Right atrium auricular region (tissue), 2 donors: Measurements from ENCODE around the gene PIK3CB. TPM values are rescaled to one million over a fixed set of nuclear protein-coding genes. Genes with fewer than 3 reads are reported as not detected.
A peak's percentile ranks its signal among the peaks of the same experiment; 100 is the strongest.
"Not testable (repeated sequence)": the region's sequence is repeated elsewhere in the genome, so short reads cannot be mapped to it uniquely, and the experiment has no call there.

ENCODE experiments used
- DNase-seq: peaks from one replicate; pipeline ENCODE4 v3.0.0-alpha.2; 2019; ENCODE audit warnings: low spot score
- H3K27ac ChIP-seq, 2 donors: fragments of 200-600 bp; sonication (generic); 1 replicate in 1 of 2; 2 replicates in 1 of 2; pipeline ENCODE4 v1.5.1; 2016 to 2019
- H3K27me3 ChIP-seq, 2 donors: fragments of 200-600 bp; sonication (generic); one replicate each; pipeline versions ENCODE4 v1.5.1 to v1.6.0; 2017 to 2019
- H3K36me3 ChIP-seq: fragments of 200-600 bp; sonication (generic); one replicate; pipeline ENCODE4 v1.5.1; 2016
- H3K4me1 ChIP-seq, 2 donors: fragments of 200-600 bp; sonication (generic); one replicate each; pipeline versions ENCODE4 v1.5.1 to v1.6.0; 2017 to 2019
- H3K4me3 ChIP-seq, 2 donors: fragments of 200-600 bp; sonication (generic); 1 replicate in 1 of 2; 2 replicates in 1 of 2; pipeline ENCODE4 v1.5.1; 2017 to 2019; ENCODE audit warnings: mild to moderate bottlenecking in 1 of 2, moderate library complexity in 1 of 2
- H3K9me3 ChIP-seq, 2 donors: fragments of 200-600 bp; sonication (generic); one replicate each; pipeline ENCODE4 v1.5.1; 2019
- total RNA-seq, 2 donors: library from RNA; depleted of rRNA; stranded (reverse); fragments of >200 nt; gene quantifications; one replicate each; pipeline ENCODE4 v1.1.0, GENCODE V29; 2016
- TF ChIP-seq, protein P1 (sequence below), 2 donors: fragments of 200-600 bp; sonication (generic); IDR thresholded peaks; one replicate each; pipeline ENCODE4 v1.5.1; 2019; ENCODE audit warnings: antibody characterized with exemption in 2 of 2

The PIK3CB gene
- total RNA-seq, 2 donors from 2014 or later: 27.7 to 35.0 TPM

DNA sequence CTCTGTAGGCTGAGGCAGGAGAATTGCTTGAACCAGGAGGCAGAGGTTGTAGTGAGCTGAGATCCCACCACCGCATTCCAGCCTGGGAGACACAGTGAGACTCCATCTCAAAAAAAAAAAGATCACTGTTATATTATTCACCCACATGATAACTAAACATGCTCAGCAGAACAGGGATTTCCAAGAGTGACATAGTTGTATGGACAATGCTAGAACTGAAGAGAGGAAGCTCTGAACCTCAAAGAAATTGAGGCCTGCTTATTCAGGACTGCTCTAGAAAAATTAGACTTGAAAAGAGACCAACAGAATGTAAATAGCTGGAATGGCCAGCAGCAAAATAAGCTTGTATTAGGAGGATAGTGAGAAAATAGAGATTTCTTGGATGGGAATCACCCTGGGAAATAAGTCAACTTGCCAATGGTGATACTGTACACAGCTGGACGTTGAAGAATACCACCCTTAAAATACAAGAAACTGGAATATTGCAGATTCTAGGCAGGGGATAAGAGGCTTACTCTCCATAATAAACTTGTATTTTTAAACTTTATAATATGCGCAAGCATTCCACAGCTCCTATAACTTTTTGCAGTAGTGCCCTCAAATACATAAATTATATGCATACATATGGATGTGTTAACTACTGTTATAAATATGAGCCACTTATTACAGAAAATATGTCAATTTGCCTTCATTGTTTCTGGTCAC lies 28.2 kb downstream of the PIK3CB start:
- TF ChIP-seq, protein P1, sequence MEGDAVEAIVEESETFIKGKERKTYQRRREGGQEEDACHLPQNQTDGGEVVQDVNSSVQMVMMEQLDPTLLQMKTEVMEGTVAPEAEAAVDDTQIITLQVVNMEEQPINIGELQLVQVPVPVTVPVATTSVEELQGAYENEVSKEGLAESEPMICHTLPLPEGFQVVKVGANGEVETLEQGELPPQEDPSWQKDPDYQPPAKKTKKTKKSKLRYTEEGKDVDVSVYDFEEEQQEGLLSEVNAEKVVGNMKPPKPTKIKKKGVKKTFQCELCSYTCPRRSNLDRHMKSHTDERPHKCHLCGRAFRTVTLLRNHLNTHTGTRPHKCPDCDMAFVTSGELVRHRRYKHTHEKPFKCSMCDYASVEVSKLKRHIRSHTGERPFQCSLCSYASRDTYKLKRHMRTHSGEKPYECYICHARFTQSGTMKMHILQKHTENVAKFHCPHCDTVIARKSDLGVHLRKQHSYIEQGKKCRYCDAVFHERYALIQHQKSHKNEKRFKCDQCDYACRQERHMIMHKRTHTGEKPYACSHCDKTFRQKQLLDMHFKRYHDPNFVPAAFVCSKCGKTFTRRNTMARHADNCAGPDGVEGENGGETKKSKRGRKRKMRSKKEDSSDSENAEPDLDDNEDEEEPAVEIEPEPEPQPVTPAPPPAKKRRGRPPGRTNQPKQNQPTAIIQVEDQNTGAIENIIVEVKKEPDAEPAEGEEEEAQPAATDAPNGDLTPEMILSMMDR (IDR thresholded peaks at IDR 0.05): no peak
- Histone ChIP-seq H3K27ac (no peak overlapping the region), H3K27me3 (no peaks in the 10 kb centered on the region), H3K36me3 (no peaks in the 10 kb centered on the region), H3K4me3 (no peak overlapping the region), H3K9me3 (no peaks in the 10 kb centered on the region), H3K4me1 (peaks cover 0 to 6% of the 10 kb centered on the region in 2 donors)
- DNase-seq: no peak

DNA sequence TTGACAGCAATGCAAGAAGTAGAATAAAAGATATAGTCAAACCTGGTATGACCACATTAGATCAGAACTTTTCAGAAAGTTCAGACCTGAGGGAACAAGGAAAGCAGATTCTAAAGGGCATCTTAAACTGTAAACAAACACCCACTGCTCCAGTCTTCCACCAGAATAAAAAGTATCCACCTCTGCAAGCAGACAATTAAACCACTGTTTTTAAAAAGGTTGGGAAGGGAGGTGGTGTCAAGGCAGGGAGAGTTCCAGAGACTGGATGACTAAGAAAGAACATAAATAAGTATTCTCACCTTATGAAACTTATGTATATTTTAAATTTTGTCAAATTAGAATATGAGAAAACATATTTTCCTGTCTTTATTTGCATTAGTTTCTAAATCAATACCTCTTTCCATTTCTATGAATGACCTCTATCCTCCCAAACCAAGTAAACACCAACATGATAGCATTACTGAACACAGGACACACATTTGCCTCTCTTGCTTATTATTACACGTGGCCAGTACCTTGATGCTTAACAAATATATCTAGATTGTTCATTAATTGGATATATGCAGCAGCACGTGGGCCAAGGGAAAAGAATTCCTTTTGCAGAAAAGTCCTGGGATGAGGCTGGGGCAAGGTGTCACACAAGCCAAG lies 31.6 kb downstream of the PIK3CB start:
- Histone ChIP-seq H3K27me3 (no peaks in the 10 kb centered on the region), H3K9me3 (no peaks in the 10 kb centered on the region), H3K4me1 (peaks cover 0 to 20% of the 10 kb centered on the region in 2 donors), H3K4me3 (no peak overlapping the region), H3K36me3 (no peaks in the 10 kb centered on the region), H3K27ac (peak overlapping the region in 1 of 2 donors; percentile 89)
- DNase-seq: no peak
- TF ChIP-seq, protein P1 (IDR thresholded peaks at IDR 0.05): no peak

DNA sequence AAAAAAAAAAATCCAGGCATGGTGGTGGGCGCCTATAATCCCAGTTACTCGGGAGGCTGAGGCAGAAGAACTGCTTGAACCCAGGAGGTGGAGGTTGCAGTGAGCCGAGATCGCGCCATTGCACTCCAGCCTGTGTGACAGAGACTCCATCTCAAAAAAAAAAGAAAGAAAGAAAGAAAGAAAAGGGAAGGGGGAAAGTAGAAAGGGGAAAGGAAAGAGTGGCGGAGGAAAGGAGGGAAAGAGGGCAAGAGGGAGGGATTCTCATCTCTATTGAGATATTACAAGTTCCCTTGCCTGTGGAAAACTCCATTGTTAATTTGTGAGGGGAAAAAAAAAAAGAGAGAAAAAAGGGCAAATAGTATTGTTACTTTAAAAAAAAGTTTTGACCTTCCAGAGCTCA lies 32.5 kb downstream of the PIK3CB start:
- H3K27me3 ChIP-seq, H3K9me3 ChIP-seq, H3K4me3 ChIP-seq, H3K36me3 ChIP-seq, DNase-seq: not testable (repeated sequence)
- Histone ChIP-seq H3K4me1 (peaks cover 0 to 29% of the 10 kb centered on the region in 2 donors), H3K27ac (peak overlapping the region in 1 of 2 donors; percentile 89)

- peak overlapping the region; percentile 7 to 89 for H3K27ac ChIP-seq
- H3K4me1 ChIP-seq: peaks cover 0 to 34% of the 10 kb centered on the region in 2 donors
- no peaks in the 10 kb centered on the region for H3K27me3 ChIP-seq
Observed at GRCh38 chr3:138801792-138802191, 32.9 kb downstream of the PIK3CB start.

DNA sequence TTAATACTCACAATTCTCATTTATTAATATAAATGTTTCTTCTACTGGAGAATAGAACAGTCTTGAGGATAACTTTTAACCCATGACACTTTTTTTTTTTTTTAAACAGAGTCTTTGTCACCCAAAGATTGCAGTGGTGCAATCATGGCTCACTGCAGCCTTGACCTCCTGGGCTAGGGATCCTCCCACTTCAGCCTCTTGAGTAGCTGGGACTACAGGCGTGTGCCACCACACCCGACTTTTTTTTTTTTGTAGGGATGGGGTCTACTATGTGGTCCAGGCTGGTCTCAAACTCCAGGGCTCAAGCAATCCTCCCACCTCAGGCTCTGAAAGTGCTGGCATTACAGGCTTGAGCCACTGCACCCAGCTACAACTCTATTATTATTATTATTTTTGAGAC lies 34.5 kb downstream of the PIK3CB start:
- Histone ChIP-seq H3K4me1 (peaks cover 0 to 35% of the 10 kb centered on the region in 2 donors), H3K36me3 (no peaks in the 10 kb centered on the region), H3K4me3 (no peak overlapping the region), H3K9me3 (no peaks in the 10 kb centered on the region), H3K27me3 (no peaks in the 10 kb centered on the region), H3K27ac (peak overlapping the region; percentile 61 to 89)
- TF ChIP-seq, protein P1 (IDR thresholded peaks at IDR 0.05): no peak
- no peak for DNase-seq

More at GRCh38 chr3:138801792-138802191, 32.9 kb downstream of the PIK3CB start:
- Histone ChIP-seq H3K4me3 (no peak overlapping the region), H3K9me3 (no peaks in the 10 kb centered on the region), H3K36me3 (no peaks in the 10 kb centered on the region)
- DNase-seq: no peak
- TF ChIP-seq, protein P1 (IDR thresholded peaks at IDR 0.05): no peak

DNA sequence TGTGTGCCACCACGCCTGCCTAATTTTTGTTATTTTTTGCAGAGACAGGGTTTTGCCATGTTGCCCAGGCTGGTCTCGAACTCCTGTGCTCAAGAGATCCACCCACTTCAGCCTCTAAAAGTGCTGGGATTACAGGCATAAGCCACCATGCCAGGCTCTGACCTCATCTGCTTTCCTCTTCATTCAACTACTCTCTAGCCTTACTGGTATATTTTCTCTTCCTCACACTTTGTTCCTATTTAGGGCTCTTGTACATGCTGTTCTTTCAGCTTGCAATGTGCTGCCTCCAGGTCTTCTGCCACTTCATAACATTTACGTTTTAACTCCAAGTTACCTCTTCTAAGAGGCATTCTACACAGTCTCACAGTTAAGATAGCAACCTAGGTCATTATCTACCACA lies 34.9 kb downstream of the PIK3CB start:
- Histone ChIP-seq H3K4me1 (peaks cover 0 to 35% of the 10 kb centered on the region in 2 donors), H3K9me3 (no peaks in the 10 kb centered on the region), H3K27me3 (no peaks in the 10 kb centered on the region), H3K27ac (peak overlapping the region; percentile 61 to 89), H3K36me3 (no peaks in the 10 kb centered on the region), H3K4me3 (no peak overlapping the region)
- TF ChIP-seq, protein P1 (IDR thresholded peaks at IDR 0.05): no peak
- no peak for DNase-seq
